H1 (cell line): ENCODE results near the gene THAP7. TPM values are rescaled to one million over a fixed set of nuclear protein-coding genes. Genes with fewer than 3 reads are reported as not detected.

Source experiments
- CBX8 ChIP-seq: fragments of 300-800, 300-1000 bp; sonication (generic); IDR thresholded peaks from 2 replicates; pipeline ENCODE4 v1.7.1; 2016; ENCODE audit warnings: low read depth, low read length, borderline replicate concordance
- CEBPB ChIP-seq: IDR thresholded peaks from 2 replicates; pipeline ENCODE4 v1.6.1; 2012; ENCODE audit warnings: low read depth, low read length
- CHD7 ChIP-seq: fragments of 300-600 bp; sonication (generic); IDR thresholded peaks from 2 replicates; pipeline ENCODE4 v1.7.1; 2012; ENCODE audit warnings: low read length, moderate library complexity, mild to moderate bottlenecking, inconsistent platforms; ENCODE audit not compliant: insufficient replicate concordance
- JUND ChIP-seq: IDR thresholded peaks from 2 replicates; pipeline ENCODE4 v1.6.1; 2011; ENCODE audit warnings: mild to moderate bottlenecking, improper control_type of control experiment, low read length
- polyA plus RNA-seq, 7 experiments: library from polyadenylated mRNA; depleted of rRNA in 3 of 7; stranded (reverse) in 5 of 7; unstranded in 2 of 7; fragments of >200 nt in 5 of 7; fragments of 200-250 nt in 2 of 7; gene quantifications; 1 replicate in 5 of 7; 2 replicates in 1 of 7; 4 replicates in 1 of 7; pipeline versions ENCODE4 v1.2.1 to v1.2.3, GENCODE V29; 2011 to 2013; ENCODE audit warnings: missing spikeins in 2 of 7, mixed read lengths in 2 of 7
- total RNA-seq: library from RNA; stranded (reverse); fragmentation: NEBNext Ultra II Directional; extraction: Animal tissue kit (Norgen Biotek cat#: 25700); gene quantifications from 2 replicates; pipeline ENCODE4 v1.2.1, GENCODE V29; 2021

Gene THAP7
- total and polyA plus RNA-seq, 2 of the 8 experiments (the other 6 are each of a cell fraction or from before 2014, with no cell fraction given): 16.9 to 32.5 TPM

- TF ChIP-seq CHD7 (no peak), CBX8 (no peak), JUND (no peak), CEBPB (no peak)
- TF ChIP-seq, all 59 proteins: peak for 0
Measured at GRCh38 chr22:21041937-21042336, 40.0 kb upstream of the THAP7 start (continued).
